Measurements from ENCODE around the gene CFAP46. TPM values are rescaled to one million over a fixed set of nuclear protein-coding genes. Genes with fewer than 3 reads are reported as not detected.

CFAP46 gene
- total and polyA plus RNA-seq, 2 donors (not counting 1 experiment from before 2014, with no cell fraction given) = 0.07 TPM; not detected in 1

DNA sequence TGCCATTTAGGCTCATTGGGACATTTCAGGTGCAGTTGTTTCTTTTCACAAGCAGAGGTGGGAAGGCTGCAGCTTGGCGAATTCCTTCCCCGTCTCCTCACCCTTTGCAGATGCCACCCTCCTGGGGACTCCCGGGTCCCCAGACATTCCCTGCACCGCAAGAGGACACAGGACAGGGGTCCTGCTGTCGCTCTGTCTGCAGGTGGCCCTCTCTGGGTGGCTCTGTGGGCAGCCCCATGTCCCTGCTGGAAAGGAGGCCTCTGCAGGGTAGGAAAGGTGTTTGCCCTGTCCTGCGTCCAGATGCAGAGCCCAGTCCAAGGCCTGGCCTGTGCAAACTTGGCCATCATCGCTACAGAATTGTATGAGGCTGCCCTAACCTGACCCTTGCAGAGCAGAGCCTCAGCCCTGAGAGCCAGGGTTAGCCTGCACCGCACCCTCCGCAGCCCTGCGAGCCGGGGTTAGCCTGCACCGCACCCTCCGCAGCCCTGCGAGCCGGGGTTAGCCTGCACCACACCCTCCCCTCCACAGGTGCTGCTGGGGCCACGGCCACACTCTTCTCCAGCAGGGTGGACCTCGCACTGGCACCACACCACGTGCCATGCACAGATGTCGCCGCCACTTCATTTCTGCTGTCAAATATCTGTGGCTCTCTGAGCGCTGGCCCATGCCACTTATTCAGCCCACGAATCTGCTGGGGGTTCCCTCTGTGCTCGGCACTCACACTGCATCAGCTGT lies 61.0 kb downstream of the CFAP46 start:
- Histone ChIP-seq H3K36me3 (replicated peaks in 1 of 2; ENCODE audit: control extremely low read depth in 1 of 2, control insufficient read depth in 1 of 2, extremely low read depth in 1 of 2, insufficient read depth in 2 of 2, low read length in 1 of 2) (no peaks in the 10 kb centered on the region), H2AFZ (ENCODE audit: insufficient read depth, low read depth, low read length, poor library complexity, severe bottlenecking) (no peak overlapping the region), H3K4me2 (replicated peaks; ENCODE audit: low read depth, low read length, poor library complexity, severe bottlenecking) (no peak overlapping the region), H4K20me1 (ENCODE audit: control insufficient read depth, insufficient read depth, low read length, poor library complexity, severe bottlenecking) (no peaks in the 10 kb centered on the region), H3K4me3 (ENCODE audit: control extremely low read depth in 1 of 5, extremely low read depth in 1 of 5, insufficient read depth in 1 of 5, low read depth in 2 of 5, low read length in 4 of 5) (no peak overlapping the region), H3K27me3 (replicated peaks in 1 of 4; ENCODE audit: control extremely low read depth in 1 of 4, control insufficient read depth in 3 of 4, insufficient read depth in 4 of 4, low read length in 3 of 4) (peaks cover 0 to 4% (median 0%) of the 10 kb centered on the region in 4 experiments), H3K4me1 (ENCODE audit: control insufficient read depth in 2 of 2, insufficient read depth in 2 of 2, low read length in 2 of 2) (no peaks in the 10 kb centered on the region), H3K79me2 (ENCODE audit: control insufficient read depth, insufficient read depth, low read length) (no peaks in the 10 kb centered on the region), H3K9me3 (ENCODE audit: control extremely low read depth in 1 of 3, control insufficient read depth in 2 of 3, insufficient read depth in 1 of 3, low read length in 2 of 3) (peaks cover 0 to 17% (median 0%) of the 10 kb centered on the region in 3 donors), H3K9ac (ENCODE audit: low read length) (no peak overlapping the region), H3K27ac (ENCODE audit: low read length in 2 of 2) (no peak overlapping the region)
- intact Hi-C loops (cut with micrococcal nuclease) = no loop called here
- ChIA-PET CTCF (no interaction called here), POLR2A (no interaction called here)
- 90% methylated on average over 22 of the region's 23 CpGs for WGBS (ENCODE audit: insufficient coverage)
- Mint-ChIP-seq H3K27me3 (peaks cover 12% of the 10 kb centered on the region), H3K9me3 (ENCODE audit: insufficient read depth) (no peaks in the 10 kb centered on the region), H3K4me3 (no peak overlapping the region), H3K27ac (no peak overlapping the region), H3K4me1 (no peaks in the 10 kb centered on the region)
- ATAC-seq (ENCODE audit: low read depth) (no peak), DNase-seq (no peak)
- no peak for TF ChIP-seq EZH2 (IDR thresholded peaks at IDR 0.05; ENCODE audit: borderline replicate concordance, insufficient read depth, low read depth, low read length, poor library complexity, severe bottlenecking)
- no peak for TF ChIP-seq CTCF (IDR thresholded peaks at IDR 0.05)

GRCh38 chr10:132880128-132880981 lies 62.0 kb downstream of the CFAP46 start:
- no peaks in the 10 kb centered on the region for H3K79me2 ChIP-seq (ENCODE audit: control insufficient read depth, insufficient read depth, low read length)
- H2AFZ ChIP-seq (ENCODE audit: insufficient read depth, low read depth, low read length, poor library complexity, severe bottlenecking) = no peak overlapping the region
- Mint-ChIP-seq H3K9me3 (ENCODE audit: insufficient read depth) (peaks cover under 1% of the 10 kb centered on the region), H3K27me3 (peaks cover 21% of the 10 kb centered on the region), H3K4me3 (no peak overlapping the region), H3K4me1 (no peaks in the 10 kb centered on the region), H3K27ac (no peak overlapping the region)
- 90% methylated on average over 29 of the region's 35 CpGs for WGBS (ENCODE audit: insufficient coverage)
- no peak overlapping the region for H3K9ac ChIP-seq (ENCODE audit: low read length)
- no peak overlapping the region for H3K27ac ChIP-seq (ENCODE audit: low read length in 2 of 2)
- intact Hi-C loops (cut with micrococcal nuclease) = no loop called here
- no peak for DNase-seq
- no peak overlapping the region for H3K4me2 ChIP-seq (replicated peaks; ENCODE audit: low read depth, low read length, poor library complexity, severe bottlenecking)
- H3K27me3 ChIP-seq (replicated peaks in 1 of 4; ENCODE audit: control extremely low read depth in 1 of 4, control insufficient read depth in 3 of 4, insufficient read depth in 4 of 4, low read length in 3 of 4) = peaks cover 0 to 4% (median 0%) of the 10 kb centered on the region in 4 experiments
- H4K20me1 ChIP-seq (ENCODE audit: control insufficient read depth, insufficient read depth, low read length, poor library complexity, severe bottlenecking) = no peaks in the 10 kb centered on the region
- ChIA-PET CTCF (no interaction called here), POLR2A (no interaction called here)
- H3K36me3 ChIP-seq (replicated peaks in 1 of 2; ENCODE audit: control extremely low read depth in 1 of 2, control insufficient read depth in 1 of 2, extremely low read depth in 1 of 2, insufficient read depth in 2 of 2, low read length in 1 of 2) = no peaks in the 10 kb centered on the region
- ATAC-seq (ENCODE audit: low read depth) = no peak
- H3K4me1 ChIP-seq (ENCODE audit: control insufficient read depth in 2 of 2, insufficient read depth in 2 of 2, low read length in 2 of 2) = no peaks in the 10 kb centered on the region
- no peak overlapping the region for H3K4me3 ChIP-seq (ENCODE audit: control extremely low read depth in 1 of 5, extremely low read depth in 1 of 5, insufficient read depth in 1 of 5, low read depth in 2 of 5, low read length in 4 of 5)
- H3K9me3 ChIP-seq (ENCODE audit: control extremely low read depth in 1 of 3, control insufficient read depth in 2 of 3, insufficient read depth in 1 of 3, low read length in 2 of 3) = peaks cover 0 to 15% (median 0%) of the 10 kb centered on the region in 3 donors
- no peak for TF ChIP-seq EZH2 (IDR thresholded peaks at IDR 0.05; ENCODE audit: borderline replicate concordance, insufficient read depth, low read depth, low read length, poor library complexity, severe bottlenecking)
- no peak for TF ChIP-seq CTCF (IDR thresholded peaks at IDR 0.05)
